Ishikawa (cell line): ENCODE measurements around the gene CEP295NL.

ENCODE experiments used
- CREB1 ChIP-seq: IDR thresholded peaks from 2 replicates; pipeline ENCODE4 v1.6.1; 2012; ENCODE audit warnings: low read depth
- EP300 ChIP-seq: IDR thresholded peaks from 2 replicates; pipeline ENCODE4 v1.6.1; 2012; ENCODE audit warnings: borderline replicate concordance
- MAX ChIP-seq: IDR thresholded peaks from 2 replicates; pipeline ENCODE4 v1.6.1; 2012
- RAD21 ChIP-seq: IDR thresholded peaks from 2 replicates; pipeline ENCODE4 v1.6.1; 2012; ENCODE audit warnings: low read depth
- TCF12 ChIP-seq: IDR thresholded peaks from 2 replicates; pipeline ENCODE4 v1.6.1; 2012; ENCODE audit warnings: low read depth
- TF ChIP-seq, protein P1 (sequence below): IDR thresholded peaks from 2 replicates; pipeline ENCODE4 v1.6.1; 2012
- TF ChIP-seq, protein P2 (sequence below): IDR thresholded peaks from 2 replicates; pipeline ENCODE4 v1.6.1; 2012; ENCODE audit warnings: low read depth, mild to moderate bottlenecking

GRCh38 chr17:78896091-78896833 lies 6.7 kb downstream of the CEP295NL start:
- TF ChIP-seq CREB1 (no peak), RAD21 (no peak), EP300 (no peak), MAX (no peak), TCF12 (no peak)
- TF ChIP-seq, protein P1, sequence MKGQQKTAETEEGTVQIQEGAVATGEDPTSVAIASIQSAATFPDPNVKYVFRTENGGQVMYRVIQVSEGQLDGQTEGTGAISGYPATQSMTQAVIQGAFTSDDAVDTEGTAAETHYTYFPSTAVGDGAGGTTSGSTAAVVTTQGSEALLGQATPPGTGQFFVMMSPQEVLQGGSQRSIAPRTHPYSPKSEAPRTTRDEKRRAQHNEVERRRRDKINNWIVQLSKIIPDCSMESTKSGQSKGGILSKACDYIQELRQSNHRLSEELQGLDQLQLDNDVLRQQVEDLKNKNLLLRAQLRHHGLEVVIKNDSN = no peak
- TF ChIP-seq, protein P2, sequence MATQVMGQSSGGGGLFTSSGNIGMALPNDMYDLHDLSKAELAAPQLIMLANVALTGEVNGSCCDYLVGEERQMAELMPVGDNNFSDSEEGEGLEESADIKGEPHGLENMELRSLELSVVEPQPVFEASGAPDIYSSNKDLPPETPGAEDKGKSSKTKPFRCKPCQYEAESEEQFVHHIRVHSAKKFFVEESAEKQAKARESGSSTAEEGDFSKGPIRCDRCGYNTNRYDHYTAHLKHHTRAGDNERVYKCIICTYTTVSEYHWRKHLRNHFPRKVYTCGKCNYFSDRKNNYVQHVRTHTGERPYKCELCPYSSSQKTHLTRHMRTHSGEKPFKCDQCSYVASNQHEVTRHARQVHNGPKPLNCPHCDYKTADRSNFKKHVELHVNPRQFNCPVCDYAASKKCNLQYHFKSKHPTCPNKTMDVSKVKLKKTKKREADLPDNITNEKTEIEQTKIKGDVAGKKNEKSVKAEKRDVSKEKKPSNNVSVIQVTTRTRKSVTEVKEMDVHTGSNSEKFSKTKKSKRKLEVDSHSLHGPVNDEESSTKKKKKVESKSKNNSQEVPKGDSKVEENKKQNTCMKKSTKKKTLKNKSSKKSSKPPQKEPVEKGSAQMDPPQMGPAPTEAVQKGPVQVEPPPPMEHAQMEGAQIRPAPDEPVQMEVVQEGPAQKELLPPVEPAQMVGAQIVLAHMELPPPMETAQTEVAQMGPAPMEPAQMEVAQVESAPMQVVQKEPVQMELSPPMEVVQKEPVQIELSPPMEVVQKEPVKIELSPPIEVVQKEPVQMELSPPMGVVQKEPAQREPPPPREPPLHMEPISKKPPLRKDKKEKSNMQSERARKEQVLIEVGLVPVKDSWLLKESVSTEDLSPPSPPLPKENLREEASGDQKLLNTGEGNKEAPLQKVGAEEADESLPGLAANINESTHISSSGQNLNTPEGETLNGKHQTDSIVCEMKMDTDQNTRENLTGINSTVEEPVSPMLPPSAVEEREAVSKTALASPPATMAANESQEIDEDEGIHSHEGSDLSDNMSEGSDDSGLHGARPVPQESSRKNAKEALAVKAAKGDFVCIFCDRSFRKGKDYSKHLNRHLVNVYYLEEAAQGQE = no peak
